Measurements from ENCODE around the gene LBR. TPM values are rescaled to one million over a fixed set of nuclear protein-coding genes. Genes with fewer than 3 reads are reported as not detected.

Gene LBR
- total and polyA plus RNA-seq, 2 donors from 2014 or later: 13.1 to 80.2 TPM

- DNase-seq (no peak), FAIRE-seq (no peak)
- intact Hi-C loops (cut with DNase I): no loop called here
- Histone ChIP-seq H3K27ac (ENCODE audit: low read depth in 2 of 2, low read length in 2 of 2) (no peak overlapping the region), H3K9me3 (ENCODE audit: control insufficient read depth in 2 of 3, insufficient read depth in 1 of 3, low read length in 3 of 3) (no peaks in the 10 kb centered on the region), H3K4me1 (ENCODE audit: control insufficient read depth in 2 of 3, insufficient read depth in 2 of 3, low read depth in 1 of 3, low read length in 3 of 3) (no peaks in the 10 kb centered on the region), H3K4me3 (ENCODE audit: low read length in 3 of 3) (no peak overlapping the region), H3K27me3 (ENCODE audit: control insufficient read depth, insufficient read depth, low read length) (no peaks in the 10 kb centered on the region), H3K9ac (ENCODE audit: low read length in 3 of 3) (no peak overlapping the region), H3K36me3 (ENCODE audit: control insufficient read depth in 2 of 3, insufficient read depth in 3 of 3, low read length in 3 of 3) (no peaks in the 10 kb centered on the region)
- TF ChIP-seq CTCF (IDR thresholded peaks at IDR 0.05; ENCODE audit: borderline replicate concordance, extremely low read depth, insufficient read depth): no peak
Observed at GRCh38 chr1:225354906-225355305, 72.9 kb downstream of the LBR start.

Other genes with a start within 250 kb of the LBR start
- 42.3 TPM for gene ENAH, start 225.1 kb upstream of the LBR start, total RNA-seq
- 6.2 TPM for gene ENAH, start 225.1 kb upstream of the LBR start, polyA plus RNA-seq (ENCODE audit: insufficient read depth, low read depth, low replicate concordance)